K562 (cell line): ENCODE results near the gene TBL1X. TPM values are rescaled to one million over a fixed set of nuclear protein-coding genes. Genes with fewer than 3 reads are reported as not detected.
A peak's percentile ranks its signal among the peaks of the same experiment; 100 is the strongest.

Source experiments
- ATAC-seq: fragments of 200-7000 bp; cut with Tn5 transposase; 3 replicates; pipeline ENCODE4 v1.9.1; 2020; ENCODE audit warnings: moderate library complexity
- Bru-seq: library from RNA; stranded (reverse); fragments of 400-500 nt; gene quantifications from one replicate; lab custom pipeline; 2021; lab: Mats Ljungman, UMichigan
- BruChase-seq, 2 experiments: library from RNA; stranded (reverse); fragments of 400-500 nt; gene quantifications; one replicate each; lab custom pipeline; 2021; lab: Mats Ljungman, UMichigan
- BruUV-seq: library from RNA; stranded (reverse); fragments of 400-500 nt; replicated peaks from 2 replicates; lab custom pipeline; 2021; lab: Mats Ljungman, UMichigan
- CTCF ChIA-PET: fragments of 300-600 bp; formaldehyde crosslinking; extraction: SDS; loops from one replicate; lab custom pipeline; 2021; ENCODE audit warnings: low intra/inter-chr PET ratio; lab: Yijun Ruan, JAX
- POLR2A ChIA-PET: fragments of 300-600, 350-650 bp; sonication (Branson Sonifier 250); formaldehyde crosslinking; extraction: SDS; loops from one replicate; lab custom pipeline; 2021; ENCODE audit warnings: antibody characterized with exemption, inconsistent platforms; lab: Yijun Ruan, JAX
- DNase-seq, 4 experiments: peaks; one replicate each; pipeline versions ENCODE4 v3.0.0 to v3.0.0-alpha.2; 2011 to 2018; ENCODE audit warnings: low spot score in 3 of 4, mixed read lengths in 3 of 4; ENCODE audit errors: extremely low read depth in 1 of 4
- FAIRE-seq: peaks from 2 replicates; lab custom pipeline; 2011; peaks lifted over from hg19 to GRCh38; lab: Jason Lieb, UNC
- H2AFZ ChIP-seq: 2 replicates; pipeline ENCODE4 v1.6.0; 2011; ENCODE audit warnings: low read depth, low read length, control low read depth, inconsistent platforms
- H3K27ac ChIP-seq: fragments of 200-600 bp; 3 replicates; pipeline ENCODE4 v1.8.0; 2011; ENCODE audit warnings: low read depth, mild to moderate bottlenecking, control low read depth, inconsistent platforms, low read length, moderate library complexity, mixed read lengths; ENCODE audit errors: extremely low read depth
- H3K27me3 ChIP-seq, 2 experiments: fragments of 300-600 bp in 1 of 2; 2 replicates in 1 of 2; 3 replicates in 1 of 2; pipeline versions ENCODE4 v1.6.0 to v1.8.0; 2011; ENCODE audit warnings: inconsistent platforms in 2 of 2, low read length in 2 of 2, mild to moderate bottlenecking in 1 of 2, mixed read lengths in 1 of 2, moderate library complexity in 1 of 2; ENCODE audit not compliant: control insufficient read depth in 2 of 2, insufficient read depth in 2 of 2
- H3K36me3 ChIP-seq: fragments of 300-600 bp; 3 replicates; pipeline ENCODE4 v1.8.0; 2011; ENCODE audit warnings: mild to moderate bottlenecking, low read length, inconsistent platforms; ENCODE audit not compliant: control insufficient read depth, insufficient read depth
- H3K4me1 ChIP-seq, 2 experiments: fragments of 200-600 bp in 1 of 2; replicated peaks in 1 of 2; 2 replicates in 1 of 2; 3 replicates in 1 of 2; pipeline versions ENCODE4 v1.5.1 to v1.8.0; 2011; ENCODE audit warnings: inconsistent platforms in 2 of 2, low read length in 2 of 2, mild to moderate bottlenecking in 1 of 2, mixed read lengths in 1 of 2, moderate library complexity in 1 of 2; ENCODE audit not compliant: control insufficient read depth in 2 of 2, insufficient read depth in 2 of 2
- H3K4me2 ChIP-seq: 2 replicates; pipeline ENCODE4 v1.6.1; 2011; ENCODE audit warnings: low read length, control low read depth, inconsistent platforms, mixed read lengths; ENCODE audit not compliant: insufficient read depth
- H3K4me3 ChIP-seq: fragments of 200-600 bp; sonication (generic), shearing (Covaris generic); 2 replicates; pipeline ENCODE4 v1.5.1; 2016; ENCODE audit warnings: control low read depth, inconsistent platforms
- H3K79me2 ChIP-seq: fragments of 200-600 bp; 3 replicates; pipeline ENCODE4 v1.8.0; 2011; ENCODE audit warnings: low read length, inconsistent platforms; ENCODE audit not compliant: control insufficient read depth, insufficient read depth
- H3K9ac ChIP-seq, 2 experiments: 2 replicates each; pipeline versions ENCODE4 v1.6.0 to v1.6.1; 2011; ENCODE audit warnings: low read depth in 2 of 2, low read length in 2 of 2, control low read depth in 1 of 2, inconsistent platforms in 1 of 2, mild to moderate bottlenecking in 1 of 2, mixed read lengths in 1 of 2; ENCODE audit not compliant: insufficient read depth in 1 of 2
- H3K9me1 ChIP-seq: one replicate; pipeline ENCODE4 v1.6.0; 2011; ENCODE audit warnings: inconsistent platforms, mild to moderate bottlenecking, low read length, moderate library complexity; ENCODE audit not compliant: control insufficient read depth, insufficient read depth
- H3K9me3 ChIP-seq: replicated peaks from 2 replicates; pipeline ENCODE4 v1.5.1; 2011; ENCODE audit warnings: low read depth, low read length, inconsistent platforms; ENCODE audit not compliant: control insufficient read depth, insufficient read depth
- H4K20me1 ChIP-seq: replicated peaks from 2 replicates; pipeline ENCODE4 v1.6.1; 2011; ENCODE audit warnings: low read length, inconsistent platforms, mixed read lengths; ENCODE audit not compliant: control insufficient read depth, insufficient read depth
- CCNT2 ChIP-seq: IDR thresholded peaks from 2 replicates; pipeline ENCODE4 v1.6.1; 2011; ENCODE audit warnings: borderline replicate concordance, low read depth, mild to moderate bottlenecking, moderate library complexity, mixed read lengths, low read length; ENCODE audit not compliant: insufficient read length; ENCODE audit errors: extremely low read depth
- MAZ ChIP-seq, 2 experiments: fragments of 450-650 bp in 1 of 2; sonication (generic) in 1 of 2; formaldehyde crosslinking; IDR thresholded peaks in 1 of 2; conservative IDR thresholded peaks in 1 of 2; 2 replicates each; pipeline versions ENCODE4 v1.4.0 to v1.5.0; 2020; ENCODE audit warnings: mild to moderate bottlenecking in 1 of 2, missing genetic modification reagents in 1 of 2
- SAFB ChIP-seq: fragments of 200-400 bp; formaldehyde crosslinking; IDR thresholded peaks from 2 replicates; pipeline ENCODE4 v1.6.1; 2017; ENCODE audit warnings: low read depth, low read length, borderline replicate concordance
- UBTF ChIP-seq, 2 experiments: IDR thresholded peaks; 2 replicates each; pipeline ENCODE4 v1.6.1; 2012; ENCODE audit warnings: improper control_type of control experiment in 2 of 2, low read depth in 2 of 2, low read length in 2 of 2, borderline replicate concordance in 1 of 2
- WGBS: fragments of 100-300 bp; shearing (Covaris generic); methylation state at CpG from one replicate; pipeline ENCODE4 v1.1.6; 2016; ENCODE audit warnings: low coverage, mixed read lengths; ENCODE audit not compliant: insufficient coverage; ENCODE audit errors: missing lambda C conversion rate; 5-methylcytosine and 5-hydroxymethylcytosine counted together
- in situ Hi-C: fragments of 300-500 bp; cut with MboI; formaldehyde crosslinking; loops from 4 replicates; pipeline ENCODE4 v1.15.0; 2018; ENCODE audit warnings: inconsistent platforms, mixed read lengths
- intact Hi-C: fragments of 100-400 bp; cut with micrococcal nuclease; formaldehyde crosslinking; loops from 2 replicates; pipeline ENCODE4 v1.14.2; 2022
- long read RNA-seq, 3 experiments: library from polyadenylated mRNA in 2 of 3; library from RNA in 1 of 3; unstranded in 2 of 3; stranded (forward) in 1 of 3; transcript quantifications; one replicate each; pipeline ENCODE4 v2.0.0, GENCODE V29; 2019 to 2022
- polyA minus RNA-seq, 3 experiments: library from RNA; depleted of rRNA, polyadenylated mRNA; stranded (reverse); fragments of >200 nt; gene quantifications; 2 replicates each; pipeline ENCODE4 v1.2.3, GENCODE V29; 2011
- polyA plus RNA-seq, 8 experiments: library from polyadenylated mRNA; depleted of rRNA in 4 of 8; stranded (reverse) in 5 of 8; unstranded in 3 of 8; fragments of >200 nt; fragmentation: Nextera tagmentation in 2 of 8; fragmentation: Illumina TruSeq in 1 of 8; extraction: Ambion mirVana in 2 of 8; extraction: Trizol in 1 of 8; gene quantifications; 2 replicates each; pipeline versions ENCODE4 v1.2.1 to v1.2.3, GENCODE V29; 2011 to 2014; ENCODE audit warnings: inconsistent platforms in 1 of 8, missing spikeins in 1 of 8
- total RNA-seq, 7 experiments: library from RNA; depleted of rRNA in 6 of 7; stranded (reverse); fragments of >200 nt in 6 of 7; fragmentation: Illumina TruSeq in 2 of 7; extraction: Trizol in 2 of 7; gene quantifications; 2 replicates each; pipeline versions ENCODE4 v1.2.1 to v1.2.3, GENCODE V29; 2011 to 2021; ENCODE audit warnings: low replicate concordance in 1 of 7
- TF ChIP-seq, protein P1 (sequence below): fragments of 450-650 bp; IDR thresholded peaks from 2 replicates; pipeline ENCODE4 v1.6.1; 2018; ENCODE audit not compliant: partially characterized antibody

TBL1X gene
- 45.9 and 50.3 TPM in 2 replicates for total RNA-seq (2011; cell fraction: chromatin; rRNA removed; ENCODE audit: low replicate concordance)
- 27.7 and 32.2 TPM in 2 replicates for total RNA-seq (2011; cell fraction: nucleolus; rRNA removed)
- 36.4 and 47.0 TPM in 2 replicates for total RNA-seq (2011; cell fraction: nucleoplasm; rRNA removed)
- total RNA-seq (2014; rRNA removed) = 21.5 and 27.3 TPM in 2 replicates
- 13.4 and 14.0 TPM in 2 replicates for total RNA-seq (2014; rRNA removed; fragmentation: Illumina TruSeq; extraction: Trizol)
- 11.4 and 11.7 TPM in 2 replicates for total RNA-seq (2015; rRNA removed; fragmentation: Illumina TruSeq; extraction: Trizol)
- 44.5 and 49.6 TPM in 2 replicates for total RNA-seq (2021)
- 11.5 and 19.7 TPM in 2 replicates for polyA plus RNA-seq (2011; rRNA removed)
- polyA plus RNA-seq (2011; cell fraction: cytosol; rRNA removed) = 19.6 and 19.7 TPM in 2 replicates
- 16.1 and 18.9 TPM in 2 replicates for polyA plus RNA-seq (2011; cell fraction: nucleus; rRNA removed)
- 23.6 and 26.9 TPM in 2 replicates for polyA plus RNA-seq (2012)
- polyA plus RNA-seq (2014; fragmentation: Illumina TruSeq; extraction: Trizol) = 30.9 and 33.5 TPM in 2 replicates
- polyA plus RNA-seq (2014; fragmentation: Nextera tagmentation; extraction: Ambion mirVana) = 1 to 10 TPM; 6.0 to 6.8 TPM
- polyA plus RNA-seq (2014; rRNA removed) = 18.7 and 22.8 TPM in 2 replicates
- polyA minus RNA-seq (2011; rRNA and poly(A)+ RNA removed) = 25.3 and 37.1 TPM in 2 replicates
- 23.1 and 24.5 TPM in 2 replicates for polyA minus RNA-seq (2011; cell fraction: cytosol; rRNA and poly(A)+ RNA removed)
- polyA minus RNA-seq (2011; cell fraction: nucleus; rRNA and poly(A)+ RNA removed) = 27.7 and 31.2 TPM in 2 replicates
- percentile 79 among the genes with signal in this experiment for Bru-seq, nascent RNA
- percentile 84 among the genes with signal in this experiment for BruChase-seq, experiment 1, labeled RNA remaining after a 2-hour chase
- BruChase-seq, experiment 2, labeled RNA remaining after a 6-hour chase = percentile 79 among the genes with signal in this experiment
- long read RNA-seq, experiment 1, full-length matches to known transcripts = 6 of 205 reads
- long read RNA-seq, experiment 1, partial matches to known transcripts = 38 of 205 reads
- long read RNA-seq, experiment 1, other reads (novel, unspliced or antisense) = 161 of 205 reads
- long read RNA-seq, experiment 2, full-length matches to known transcripts = 1 of 30 reads
- long read RNA-seq, experiment 2, partial matches to known transcripts = 22 of 30 reads
- long read RNA-seq, experiment 2, other reads (novel, unspliced or antisense) = 7 of 30 reads
- long read RNA-seq, experiment 3, partial matches to known transcripts = 2 of 10 reads
- long read RNA-seq, experiment 3, other reads (novel, unspliced or antisense) = 8 of 10 reads

- intact Hi-C loops (loop anchor here (5.0 to 10.0 kb wide), 3 partner anchors 47 to 243 kb away; no protein-coding TSS in a partner anchor), in situ Hi-C loops (no loop called here)
- Histone ChIP-seq H4K20me1 (peaks cover 13% of the 10 kb centered on the region; the same call in 1 of the 2 replicates), H3K4me1 (peaks cover 43 to 47% of the 10 kb centered on the region in 2 experiments), H3K27ac (peak within 1 kb of the TSS; percentile 99), H3K4me3 (peak within 1 kb of the TSS; percentile 68), H2AFZ (peak within 1 kb of the TSS; percentile 83), H3K27me3 (no peaks in the 10 kb centered on the region), H3K4me2 (peak within 1 kb of the TSS; percentile 92), H3K79me2 (peaks cover 45% of the 10 kb centered on the region), H3K36me3 (peaks cover 16% of the 10 kb centered on the region; the same call in 2 of the 3 replicates), H3K9me3 (no peaks in the 10 kb centered on the region), H3K9me1 (no peaks in the 10 kb centered on the region), H3K9ac (peak within 1 kb of the TSS; percentile 92 to 93)
- DNase-seq = peak; percentile 84 to 92 (median 89)
- POLR2A ChIA-PET = no interaction called here
- ATAC-seq = peak; percentile 73
- WGBS = 9% methylated on average over 5 of the region's 99 CpGs
- no peak for FAIRE-seq
- BruUV-seq = no TSS peak
- CTCF ChIA-PET = no interaction called here
- TF ChIP-seq, protein P1, sequence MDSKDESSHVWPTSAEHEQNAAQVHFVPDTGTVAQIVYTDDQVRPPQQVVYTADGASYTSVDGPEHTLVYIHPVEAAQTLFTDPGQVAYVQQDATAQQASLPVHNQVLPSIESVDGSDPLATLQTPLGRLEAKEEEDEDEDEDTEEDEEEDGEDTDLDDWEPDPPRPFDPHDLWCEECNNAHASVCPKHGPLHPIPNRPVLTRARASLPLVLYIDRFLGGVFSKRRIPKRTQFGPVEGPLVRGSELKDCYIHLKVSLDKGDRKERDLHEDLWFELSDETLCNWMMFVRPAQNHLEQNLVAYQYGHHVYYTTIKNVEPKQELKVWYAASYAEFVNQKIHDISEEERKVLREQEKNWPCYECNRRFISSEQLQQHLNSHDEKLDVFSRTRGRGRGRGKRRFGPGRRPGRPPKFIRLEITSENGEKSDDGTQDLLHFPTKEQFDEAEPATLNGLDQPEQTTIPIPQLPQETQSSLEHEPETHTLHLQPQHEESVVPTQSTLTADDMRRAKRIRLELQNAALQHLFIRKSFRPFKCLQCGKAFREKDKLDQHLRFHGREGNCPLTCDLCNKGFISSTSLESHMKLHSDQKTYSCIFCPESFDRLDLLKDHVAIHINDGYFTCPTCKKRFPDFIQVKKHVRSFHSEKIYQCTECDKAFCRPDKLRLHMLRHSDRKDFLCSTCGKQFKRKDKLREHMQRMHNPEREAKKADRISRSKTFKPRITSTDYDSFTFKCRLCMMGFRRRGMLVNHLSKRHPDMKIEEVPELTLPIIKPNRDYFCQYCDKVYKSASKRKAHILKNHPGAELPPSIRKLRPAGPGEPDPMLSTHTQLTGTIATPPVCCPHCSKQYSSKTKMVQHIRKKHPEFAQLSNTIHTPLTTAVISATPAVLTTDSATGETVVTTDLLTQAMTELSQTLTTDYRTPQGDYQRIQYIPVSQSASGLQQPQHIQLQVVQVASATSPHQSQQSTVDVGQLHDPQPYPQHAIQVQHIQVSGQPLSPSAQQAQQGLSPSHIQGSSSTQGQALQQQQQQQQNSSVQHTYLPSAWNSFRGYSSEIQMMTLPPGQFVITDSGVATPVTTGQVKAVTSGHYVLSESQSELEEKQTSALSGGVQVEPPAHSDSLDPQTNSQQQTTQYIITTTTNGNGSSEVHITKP = no peak
- TF ChIP-seq SAFB (0 out of 2 replicates have a peak, but pooled peaks have one; percentile 52), MAZ (CRISPR knock-in tag; conservative IDR thresholded peaks at IDR 0.05 in 1 of 2, IDR thresholded peaks at IDR 0.05 in 1 of 2) (peak in 1 of 2 experiments; percentile 76; a peak in 2 of 4 replicates), CCNT2 (peak; percentile 49), UBTF (IDR thresholded peaks at IDR 0.05; ENCODE audit: borderline replicate concordance in 1 of 2, low read depth in 2 of 2, low read length in 2 of 2) (peak in 1 of 2 experiments; percentile 35; a peak in 1 of 4 replicates)
These were observed at the start of gene TBL1X for GRCh38 chrX:9464435-9465371. TSS of gene TBL1X (plus strand) at chrX:9465058. CDS start at chrX:9653587, 188,529 bp downstream.
